ENCODE measurements around the gene CYB561A3.

The CYB561A3 gene

GRCh38 chr11:61369372-61370348 is 8.0 kb upstream of the CYB561A3 start:
- DNase-seq = no peak

DNA sequence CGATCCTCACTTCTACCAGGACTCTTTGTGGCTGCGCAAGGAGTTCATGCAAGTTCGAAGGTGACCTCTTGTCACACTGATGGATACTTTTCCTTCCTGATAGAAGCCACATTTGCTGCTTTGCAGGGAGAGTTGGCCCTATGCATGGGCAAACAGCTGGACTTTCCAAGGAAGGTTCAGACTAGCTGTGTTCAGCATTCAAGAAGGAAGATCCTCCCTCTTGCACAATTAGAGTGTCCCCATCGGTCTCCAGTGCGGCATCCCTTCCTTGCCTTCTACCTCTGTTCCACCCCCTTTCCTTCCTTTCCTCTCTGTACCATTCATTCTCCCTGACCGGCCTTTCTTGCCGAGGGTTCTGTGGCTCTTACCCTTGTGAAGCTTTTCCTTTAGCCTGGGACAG is 7.0 kb upstream of the CYB561A3 start:
- no peak for DNase-seq

- DNase-seq = no peak
These were observed 5.7 kb upstream of the CYB561A3 start for GRCh38 chr11:61367406-61367805.

GRCh38 chr11:61364012-61364675 is 2.5 kb upstream of the CYB561A3 start:
- no peak for DNase-seq

DNA sequence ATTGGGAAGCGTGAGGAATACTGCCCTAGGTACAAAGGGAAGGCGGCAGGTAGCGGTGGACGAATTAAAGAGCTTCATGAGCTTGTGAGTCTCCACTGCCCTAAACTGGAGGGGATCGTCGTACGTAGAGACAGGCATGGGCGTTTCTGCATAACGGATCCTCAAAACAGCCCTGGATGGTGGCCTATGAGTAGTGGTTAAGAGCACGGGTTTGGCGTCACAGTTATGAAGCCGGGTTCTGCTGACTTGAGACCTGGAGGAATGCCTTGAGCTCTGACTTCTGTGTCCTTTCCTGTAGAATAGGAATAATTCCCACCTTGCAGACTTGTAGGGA is 827 bp upstream of the CYB561A3 start:
- DNase-seq = peak; percentile 30

DNA sequence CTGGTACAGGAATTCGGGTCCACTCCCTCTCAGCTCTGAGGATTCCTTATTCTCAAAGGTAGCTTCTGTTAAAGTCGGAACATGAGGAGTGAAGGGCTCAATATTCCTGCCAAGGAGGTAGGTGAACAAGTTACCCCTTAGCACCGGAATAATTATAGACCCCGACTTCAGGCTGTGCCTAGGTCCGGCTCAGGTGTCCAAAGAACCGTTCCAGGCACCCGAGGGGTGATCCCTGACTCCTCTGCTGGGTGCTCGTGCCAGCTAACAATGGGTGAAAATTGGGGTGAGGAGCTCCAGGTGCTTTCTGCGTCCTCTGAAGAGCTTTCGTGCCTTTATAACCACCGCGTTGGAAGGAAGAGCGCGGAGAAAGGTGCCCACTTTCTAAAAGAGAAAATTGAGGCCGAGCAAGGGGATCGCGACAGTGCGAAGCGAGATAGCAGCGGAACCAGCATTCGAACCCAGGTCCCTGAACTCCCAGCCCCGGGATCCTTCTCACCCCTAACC is 393 bp downstream of the CYB561A3 start:
- no peak for DNase-seq

DNA sequence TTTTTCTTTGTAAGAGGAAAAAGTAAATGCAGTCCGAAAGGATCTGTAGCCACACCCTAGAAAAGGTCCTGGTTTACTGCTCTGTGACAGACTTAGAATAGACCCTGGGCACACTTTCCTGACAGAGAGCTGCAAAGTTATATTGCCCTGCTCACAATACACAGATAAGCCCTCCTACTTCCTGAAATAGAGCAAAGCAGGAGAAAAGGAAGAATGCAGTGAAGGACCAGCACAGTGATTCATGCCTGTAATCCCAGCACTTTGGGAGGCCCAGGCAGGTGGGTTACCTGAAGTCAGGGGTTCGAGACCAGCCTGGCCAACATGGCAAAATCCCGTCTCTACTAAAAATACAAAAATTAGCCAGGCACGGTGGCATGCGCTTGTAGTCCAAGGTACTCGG is 2.2 kb downstream of the CYB561A3 start:
- DNase-seq = no peak

- DNase-seq = no peak
These were observed 3.1 kb downstream of the CYB561A3 start for GRCh38 chr11:61358566-61358965.

- no peak for DNase-seq
These were observed 3.8 kb downstream of the CYB561A3 start for GRCh38 chr11:61357894-61358239.

DNA sequence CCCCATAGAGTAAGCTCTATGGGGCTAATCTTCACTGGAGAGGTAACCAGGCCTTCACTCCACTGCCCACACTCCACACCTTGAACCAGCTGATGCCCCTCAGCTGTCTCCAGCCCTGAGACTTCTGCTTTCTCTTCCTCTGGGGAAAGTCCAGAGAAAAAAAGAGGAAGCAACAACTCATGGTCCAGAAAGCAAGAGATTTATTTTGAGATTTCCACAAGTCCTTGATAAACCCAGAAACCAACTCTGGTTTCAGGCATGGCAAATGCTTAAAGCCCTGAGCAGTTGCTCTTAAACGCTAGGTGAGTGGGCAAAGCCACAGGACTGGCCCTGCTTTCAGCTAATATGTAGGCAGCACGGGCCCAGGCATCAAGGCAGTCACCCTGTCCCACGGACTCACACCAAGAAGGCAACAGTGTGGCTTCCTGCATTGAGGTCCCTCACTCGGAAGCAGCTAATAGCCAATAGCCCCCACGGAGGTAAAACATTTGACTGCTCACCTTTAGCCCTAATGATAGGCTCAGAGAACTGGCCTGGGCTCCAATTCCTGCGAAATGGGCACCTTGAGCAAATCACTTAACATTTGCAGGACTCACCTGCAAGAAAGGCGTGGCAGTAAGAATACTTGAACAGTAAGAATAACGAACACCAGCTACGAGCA is 4.3 kb downstream of the CYB561A3 start:
- DNase-seq = no peak

DNA sequence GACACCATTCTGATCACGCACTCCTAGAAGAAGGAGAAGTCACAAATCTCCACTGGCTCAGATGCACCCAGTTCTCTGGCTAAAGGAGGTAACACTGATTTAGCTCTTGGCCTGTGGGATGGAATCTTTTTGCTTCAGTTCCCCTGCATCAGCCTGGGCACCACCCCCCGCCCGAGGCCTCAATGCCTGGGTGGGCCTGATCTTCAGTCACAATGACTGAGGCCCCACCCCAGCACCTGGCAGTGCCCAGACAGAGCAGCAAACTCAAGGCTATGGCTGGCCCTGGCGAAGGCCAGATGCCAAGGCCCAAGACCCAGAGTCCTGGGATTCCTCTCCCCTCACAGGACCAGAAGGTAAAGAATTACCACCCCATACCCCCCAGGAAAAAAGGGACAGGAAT is 5.0 kb downstream of the CYB561A3 start:
- no peak for DNase-seq

GRCh38 chr11:61354208-61354607 is 7.5 kb downstream of the CYB561A3 start:
- no peak for DNase-seq

DNA sequence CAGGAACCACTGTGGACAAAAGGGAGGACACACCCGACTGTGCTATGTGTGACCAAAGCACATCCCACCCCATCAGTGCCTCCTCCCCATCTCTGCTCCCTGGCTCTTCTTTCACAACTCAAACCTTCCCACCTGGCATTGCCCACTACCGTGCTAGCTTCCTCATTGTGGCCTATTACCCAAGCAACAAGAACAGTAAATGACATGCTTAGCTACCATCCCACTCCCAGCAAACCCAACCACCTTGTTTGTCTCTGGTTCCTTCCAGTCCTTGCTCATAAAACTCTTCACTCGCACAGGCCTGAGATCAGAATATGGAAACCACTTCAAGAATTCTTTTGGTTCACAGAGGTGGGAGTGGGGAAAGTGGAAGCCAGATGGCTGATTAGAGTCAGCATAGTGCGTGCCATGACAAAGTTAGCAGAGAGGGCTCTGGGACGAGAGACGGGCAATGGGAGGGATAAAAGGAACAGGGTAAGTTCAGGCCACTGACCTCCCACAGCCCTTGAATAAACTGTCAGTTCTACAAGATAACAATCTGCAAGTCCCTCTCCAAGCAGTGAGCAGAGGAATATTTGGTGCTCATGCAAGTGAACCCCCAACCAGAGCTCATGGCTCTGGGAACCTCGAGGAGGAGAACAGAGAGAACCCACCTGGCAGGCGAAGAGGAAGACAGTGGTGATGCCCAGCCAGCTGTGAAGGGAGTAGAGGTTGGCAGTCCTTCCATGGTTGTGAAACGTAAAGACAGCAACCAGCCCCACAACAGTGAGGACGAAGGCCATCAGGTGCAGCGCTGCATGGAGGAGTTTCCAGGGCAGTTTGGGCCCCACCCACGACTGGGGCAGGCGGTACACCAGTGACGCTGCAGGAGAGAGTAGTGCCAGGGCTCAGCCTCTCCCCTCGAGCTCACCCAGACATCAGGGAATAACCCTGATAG is 8.3 kb downstream of the CYB561A3 start:
- DNase-seq = no peak

DNA sequence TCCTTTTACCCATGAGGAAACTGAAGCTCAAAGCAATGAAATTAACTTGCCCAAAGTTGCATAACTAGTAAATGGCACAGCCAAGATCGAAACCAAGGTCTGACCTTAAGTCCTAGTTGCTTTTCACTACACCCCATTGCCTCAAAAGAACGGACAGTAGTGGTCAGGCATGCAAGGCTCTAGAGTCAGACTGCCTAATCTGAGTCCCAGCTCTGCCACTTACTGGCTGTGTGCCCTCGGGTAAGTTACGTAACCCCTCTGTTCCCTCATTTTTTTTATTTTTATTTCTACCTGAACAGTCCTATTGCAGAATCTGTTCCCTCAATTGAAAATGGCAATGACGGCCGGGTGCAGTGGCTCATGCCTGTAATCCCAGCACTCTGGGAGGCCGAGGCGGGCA is 9.6 kb downstream of the CYB561A3 start:
- no peak for DNase-seq

GRCh38 chr11:61350803-61351202 is 10.9 kb downstream of the CYB561A3 start:
- DNase-seq = no peak

GRCh38 chr11:61350336-61350735 is 11.3 kb downstream of the CYB561A3 start:
- no peak for DNase-seq

DNA sequence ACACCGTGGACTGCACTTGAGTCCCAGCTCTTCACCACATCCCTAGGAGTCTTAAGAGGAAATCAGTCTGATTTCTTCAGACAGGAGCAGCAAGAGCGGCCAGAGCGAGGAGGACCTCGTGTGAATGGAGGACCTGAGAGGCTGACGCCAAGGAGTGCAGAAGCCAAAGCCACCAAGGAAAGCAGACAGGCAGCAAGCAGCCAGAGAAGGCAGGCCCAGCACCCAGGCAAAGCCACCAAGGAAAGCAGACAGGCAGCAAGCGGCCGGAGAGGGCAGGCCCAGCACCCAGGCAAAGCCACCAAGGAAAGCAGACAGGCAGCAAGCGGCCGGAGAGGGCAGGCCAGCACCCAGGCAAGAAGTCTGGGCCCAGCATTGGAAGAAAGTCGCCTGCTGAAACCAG is 11.8 kb downstream of the CYB561A3 start:
- DNase-seq = no peak

DNA sequence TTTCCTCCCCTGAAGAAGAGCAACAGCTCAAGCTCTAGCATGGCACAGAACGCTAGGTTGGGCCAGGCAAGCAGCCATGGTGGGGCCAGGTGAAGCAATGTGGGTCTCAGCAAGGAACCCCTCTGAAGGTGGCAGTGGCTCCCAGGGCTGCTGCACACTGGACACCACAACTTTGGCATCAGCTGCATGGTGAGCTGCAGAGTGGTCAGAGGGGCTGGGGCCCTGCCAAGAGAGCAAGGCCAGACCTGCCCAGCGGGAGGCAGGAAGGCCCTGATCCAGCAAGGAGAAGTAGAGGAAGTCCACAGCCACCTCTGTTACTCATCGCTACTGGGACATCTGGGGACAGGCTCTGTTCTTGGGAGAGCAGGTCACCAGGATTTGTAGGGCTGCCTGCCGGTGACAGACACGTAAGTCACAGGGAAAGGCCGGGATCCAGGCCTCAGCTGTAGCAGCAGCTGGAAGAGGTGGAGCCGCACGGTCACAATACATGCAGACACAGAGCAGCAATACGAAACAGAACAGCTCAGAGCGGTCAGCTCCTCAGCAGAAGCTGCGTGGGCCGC is 12.4 kb downstream of the CYB561A3 start:
- DNase-seq = no peak

DNA sequence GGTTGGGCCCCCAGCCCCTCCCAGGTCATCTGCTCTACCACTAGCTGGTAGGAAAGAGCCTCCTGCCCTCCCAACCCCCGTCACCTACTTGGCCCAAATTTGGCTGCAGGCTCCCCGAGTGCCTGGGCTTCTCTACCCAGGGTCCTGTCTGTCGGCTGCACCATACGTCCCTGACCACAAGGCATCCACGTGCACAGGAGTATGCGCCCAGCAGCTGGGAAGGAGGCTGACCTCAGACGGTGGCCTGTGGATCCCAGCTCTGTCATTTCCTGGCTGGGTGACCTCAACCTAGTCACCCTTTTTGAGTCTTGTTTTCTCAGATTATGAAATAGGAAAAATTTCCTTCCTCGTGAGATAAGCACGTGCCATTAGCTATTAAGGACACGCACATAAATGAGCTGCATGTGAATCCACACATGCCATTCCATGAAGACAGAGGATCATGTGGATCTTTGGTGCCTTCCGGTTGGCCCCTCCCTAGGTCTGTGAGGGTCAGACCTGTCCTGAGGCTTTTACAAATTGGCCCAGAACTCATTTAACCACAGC is 13.7 kb downstream of the CYB561A3 start:
- DNase-seq = no peak

DNA sequence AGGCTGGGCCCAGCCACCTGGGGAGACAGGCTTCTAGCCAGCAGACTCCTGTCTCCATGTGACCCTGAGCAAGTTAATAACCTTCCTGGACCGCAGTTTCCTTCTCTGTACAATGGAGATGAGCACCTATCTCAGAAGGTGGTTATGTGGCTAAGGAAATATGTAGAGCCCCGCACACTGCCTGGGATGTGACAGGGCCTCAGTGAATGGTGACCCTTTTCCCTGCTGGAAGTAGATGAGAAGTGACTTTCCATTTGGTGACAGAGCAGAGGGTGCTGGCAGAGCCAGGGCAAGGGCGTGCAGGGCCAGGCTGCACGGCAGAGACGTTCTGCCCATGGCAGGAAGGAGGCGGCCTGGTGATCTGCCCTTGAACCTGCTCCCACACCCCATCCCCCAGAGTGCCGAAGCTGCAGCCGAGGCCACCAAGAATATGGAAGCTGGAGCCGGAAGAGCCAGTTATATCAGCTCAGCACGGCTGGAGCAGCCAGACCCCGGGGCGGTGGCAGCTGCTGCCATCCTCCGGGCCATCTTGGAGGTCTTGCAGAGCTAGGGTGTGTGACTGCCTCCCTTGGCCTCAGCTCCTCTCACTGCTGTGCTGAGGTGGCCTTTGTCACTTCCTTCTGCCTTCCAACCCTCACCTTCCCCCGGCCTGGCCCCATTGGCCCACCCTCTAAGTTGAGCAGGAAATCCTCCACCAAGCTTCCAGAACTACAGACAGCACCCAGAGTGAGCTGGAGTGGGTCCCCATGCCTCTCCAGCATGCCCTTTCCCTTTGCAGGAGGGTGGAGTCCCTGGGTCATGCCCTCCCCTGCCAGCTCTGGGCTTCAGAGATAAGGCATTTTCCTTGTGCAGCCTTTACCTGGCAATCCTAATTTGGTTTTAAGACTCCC is 15.5 kb downstream of the CYB561A3 start:
- no peak for DNase-seq

DNA sequence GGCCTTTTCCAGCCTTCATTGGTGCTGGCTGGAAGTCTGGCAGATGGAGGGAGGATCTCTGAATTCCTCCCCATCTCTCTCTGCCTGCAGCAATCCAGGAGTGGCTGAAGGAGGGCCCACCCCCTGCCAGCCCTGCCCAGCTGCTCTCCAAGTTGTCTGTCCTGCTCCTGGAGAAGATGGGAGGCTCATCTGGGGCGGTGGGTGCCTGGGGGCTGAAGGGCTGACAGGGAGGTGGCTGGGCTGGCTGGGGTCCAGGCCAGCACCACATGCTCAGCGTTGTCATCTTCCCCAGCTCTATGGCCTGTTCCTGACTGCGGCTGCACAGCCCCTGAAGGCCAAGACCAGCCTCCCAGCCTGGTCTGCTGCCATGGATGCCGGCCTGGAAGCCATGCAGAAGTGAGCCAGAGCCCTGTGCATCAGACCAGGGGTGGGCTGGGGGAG is 16.5 kb downstream of the CYB561A3 start:
- no peak for DNase-seq
